GM12892 (cell line): ENCODE results near the gene RUSF1.

Experiments
- POLR2A ChIP-seq: IDR thresholded peaks from 2 replicates; pipeline ENCODE4 v1.6.1; 2011; ENCODE audit warnings: low read depth, low read length, control low read depth
- POLR2AphosphoS5 ChIP-seq: IDR thresholded peaks from 2 replicates; pipeline ENCODE4 v1.6.1; 2011; ENCODE audit warnings: low read depth, low read length, control low read depth
- TAF1 ChIP-seq: IDR thresholded peaks from 2 replicates; pipeline ENCODE4 v1.6.1; 2011; ENCODE audit warnings: low read depth, mild to moderate bottlenecking, control low read depth, low read length, borderline replicate concordance

GRCh38 chr16:31474173-31474714 lies 33.9 kb downstream of the RUSF1 start:
- no peak for TF ChIP-seq POLR2A
- TF ChIP-seq POLR2AphosphoS5 = no peak
- TF ChIP-seq TAF1 = no peak
